Left hindlimb (tissue), 1 donor: ENCODE data around the gene ARL3.
"Not testable (repeated sequence)": the region's sequence is repeated elsewhere in the genome, so short reads cannot be mapped to it uniquely, and the experiment has no call there.

Experiments used
- DNase-seq: peaks from one replicate; pipeline ENCODE4 v3.0.0-alpha.2; 2018

ARL3 gene, protein sequence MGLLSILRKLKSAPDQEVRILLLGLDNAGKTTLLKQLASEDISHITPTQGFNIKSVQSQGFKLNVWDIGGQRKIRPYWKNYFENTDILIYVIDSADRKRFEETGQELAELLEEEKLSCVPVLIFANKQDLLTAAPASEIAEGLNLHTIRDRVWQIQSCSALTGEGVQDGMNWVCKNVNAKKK

GRCh38 chr10:102713814-102714620 lies at the start of gene ARL3:
Gene ARL3, minus strand, starts transcription at chr10:102714397. Its CDS starts 122 bp downstream, at chr10:102714275.
- peak; percentile 99 for DNase-seq

DNA sequence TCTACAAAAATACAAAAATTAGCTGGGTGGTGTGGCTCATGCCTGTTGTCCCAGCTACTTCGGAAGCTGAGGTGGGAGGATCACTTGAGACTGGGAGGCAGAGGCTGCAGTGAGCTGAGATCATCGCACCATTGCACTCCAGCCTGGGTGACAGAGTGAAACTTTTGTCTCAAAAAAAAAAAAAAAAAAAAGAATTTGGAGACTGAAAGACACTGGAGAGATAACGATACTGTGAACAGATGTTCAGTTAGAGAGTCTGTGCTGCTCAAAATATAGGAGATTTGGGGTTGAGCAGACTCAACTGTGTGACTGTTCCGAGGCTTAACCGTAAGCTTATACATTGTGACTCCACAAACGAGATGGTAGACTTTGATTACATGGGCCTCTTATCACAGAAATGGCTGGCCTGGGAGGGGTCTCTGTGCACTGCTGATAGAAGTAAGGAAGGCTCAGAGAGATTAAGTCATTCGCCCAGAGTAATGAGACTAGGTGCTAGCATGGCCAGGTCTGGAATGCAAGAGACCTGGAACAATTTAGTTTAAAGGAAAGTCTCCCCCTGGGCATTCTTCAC lies 48.9 kb upstream of the ARL3 start:
- DNase-seq: no peak

DNA sequence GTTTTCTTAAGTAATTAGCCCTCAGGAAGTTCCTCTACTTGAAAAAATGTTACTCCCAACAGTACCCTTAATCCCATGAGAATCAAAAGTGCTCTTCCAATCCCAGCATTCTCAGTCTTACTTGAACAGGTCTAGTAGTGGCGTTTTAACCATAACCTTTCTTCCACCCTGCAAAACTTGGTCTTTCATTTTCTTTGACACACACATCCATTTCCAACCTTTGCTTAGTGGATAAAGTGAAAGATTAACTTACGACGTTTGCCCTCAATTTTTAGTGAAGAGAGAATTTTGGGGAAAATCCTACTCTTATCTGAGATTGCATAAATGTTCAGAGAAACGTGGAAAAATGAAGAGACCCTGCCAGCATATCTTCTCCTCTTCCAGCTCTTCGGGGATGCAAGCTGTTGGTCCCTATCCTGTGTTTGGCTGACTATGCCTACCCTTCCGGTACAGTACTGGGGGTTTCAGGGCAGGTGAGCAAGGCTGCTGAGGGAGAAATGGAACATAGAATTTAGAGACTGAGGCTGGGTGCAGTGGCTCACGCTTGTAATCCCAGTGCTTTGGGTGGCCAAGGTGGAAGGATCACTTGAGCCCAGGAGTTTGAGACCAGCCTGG lies 48.3 kb upstream of the ARL3 start:
- DNase-seq: no peak

DNA sequence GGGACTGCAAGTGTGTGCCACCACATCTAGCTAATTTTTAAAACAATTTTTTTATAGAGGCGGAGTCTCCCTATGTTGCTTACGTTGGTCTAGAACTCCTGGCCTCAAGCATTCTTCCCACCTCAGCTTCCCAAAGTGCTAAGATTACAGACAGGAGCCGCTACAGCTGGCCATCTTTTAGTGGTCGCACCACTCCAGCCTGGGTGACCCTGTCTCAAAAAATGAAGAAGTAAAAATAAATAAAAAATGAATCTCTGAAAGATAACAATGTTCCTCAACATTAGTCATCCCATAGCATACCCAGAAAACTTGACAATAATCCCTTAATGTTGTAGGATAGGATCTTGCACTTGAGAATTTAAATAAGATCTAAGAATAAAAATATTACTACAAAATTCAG lies 47.8 kb upstream of the ARL3 start:
- no peak for DNase-seq

- no peak for DNase-seq
These were observed 45.5 kb upstream of the ARL3 start for GRCh38 chr10:102759497-102760210.

- DNase-seq: not testable (repeated sequence)
These were observed 44.7 kb upstream of the ARL3 start for GRCh38 chr10:102758933-102759262.

- no peak for DNase-seq
These were observed 44.2 kb upstream of the ARL3 start for GRCh38 chr10:102758240-102758932.

GRCh38 chr10:102757323-102757722 lies 43.1 kb upstream of the ARL3 start:
- DNase-seq: no peak

DNA sequence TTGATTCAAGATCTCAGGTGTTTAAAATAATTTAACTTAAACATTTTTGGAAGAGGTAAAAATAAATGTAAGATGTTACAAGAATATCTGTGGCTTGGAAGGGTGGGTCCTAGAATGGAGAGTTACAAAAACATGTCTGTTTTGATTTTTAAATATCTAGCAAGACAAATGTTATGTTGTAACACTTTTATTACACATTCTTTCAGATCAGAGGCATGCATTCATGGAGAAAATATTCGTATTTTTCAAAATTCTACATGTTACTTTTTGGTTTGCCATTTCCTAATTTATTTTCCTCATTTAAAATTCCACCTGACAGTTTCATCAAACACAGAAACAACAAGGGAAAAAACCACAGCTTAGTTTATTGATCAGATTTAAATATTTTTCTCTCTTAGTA lies 39.5 kb upstream of the ARL3 start:
- DNase-seq: no peak

- DNase-seq: peak; percentile 53
These were observed 38.9 kb upstream of the ARL3 start for GRCh38 chr10:102752934-102753664.

DNA sequence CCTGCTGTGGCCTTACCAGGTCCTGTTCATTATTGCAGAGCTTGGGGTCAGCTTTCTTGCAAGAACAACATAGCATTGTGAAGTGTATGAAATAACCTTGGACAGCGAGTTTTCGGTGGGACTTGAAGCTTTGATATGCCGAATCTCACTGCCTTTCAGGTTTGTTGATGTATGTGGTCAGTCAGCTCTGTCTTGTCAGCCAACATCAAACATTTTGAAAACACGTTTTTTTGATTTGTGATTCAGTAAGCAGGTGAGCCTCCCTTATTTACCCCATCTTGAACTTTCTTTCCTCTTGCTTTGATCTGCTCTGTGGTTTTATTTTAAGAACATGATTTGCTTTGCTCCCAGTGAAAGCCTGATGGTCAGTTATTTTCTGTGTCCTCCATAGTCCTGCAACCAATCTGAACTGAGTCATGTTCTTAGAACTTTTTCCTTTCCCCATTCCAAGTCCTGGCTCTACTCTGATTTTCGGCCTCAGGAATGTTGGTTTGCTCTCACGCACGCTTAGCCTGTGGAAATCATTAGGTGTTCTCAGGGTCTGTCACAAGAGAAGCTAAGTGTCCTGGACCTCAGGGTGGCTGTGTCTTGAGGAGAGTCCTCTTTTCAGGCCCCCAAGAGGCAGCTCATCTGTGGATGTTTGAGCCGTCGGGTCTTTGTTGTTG lies 38.2 kb upstream of the ARL3 start:
- no peak for DNase-seq

DNA sequence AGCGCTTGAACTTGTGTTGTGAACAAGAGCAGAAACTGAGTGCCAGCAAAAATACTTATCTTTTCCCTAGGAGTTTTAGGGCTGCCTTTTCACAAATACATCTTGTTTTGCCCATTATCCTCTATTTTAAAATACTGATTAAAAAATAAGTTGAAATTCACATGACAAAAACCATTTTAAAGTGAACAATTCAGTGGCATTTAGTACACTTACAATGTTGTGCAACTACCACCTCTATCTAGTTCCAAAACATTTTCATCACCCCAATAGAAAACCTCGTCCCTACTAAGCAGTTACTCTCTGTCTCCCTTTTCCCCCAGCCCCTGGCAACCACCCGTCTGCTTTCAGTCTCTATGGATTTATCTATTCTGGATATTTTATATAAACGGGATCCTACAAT lies 31.0 kb upstream of the ARL3 start:
- no peak for DNase-seq

DNA sequence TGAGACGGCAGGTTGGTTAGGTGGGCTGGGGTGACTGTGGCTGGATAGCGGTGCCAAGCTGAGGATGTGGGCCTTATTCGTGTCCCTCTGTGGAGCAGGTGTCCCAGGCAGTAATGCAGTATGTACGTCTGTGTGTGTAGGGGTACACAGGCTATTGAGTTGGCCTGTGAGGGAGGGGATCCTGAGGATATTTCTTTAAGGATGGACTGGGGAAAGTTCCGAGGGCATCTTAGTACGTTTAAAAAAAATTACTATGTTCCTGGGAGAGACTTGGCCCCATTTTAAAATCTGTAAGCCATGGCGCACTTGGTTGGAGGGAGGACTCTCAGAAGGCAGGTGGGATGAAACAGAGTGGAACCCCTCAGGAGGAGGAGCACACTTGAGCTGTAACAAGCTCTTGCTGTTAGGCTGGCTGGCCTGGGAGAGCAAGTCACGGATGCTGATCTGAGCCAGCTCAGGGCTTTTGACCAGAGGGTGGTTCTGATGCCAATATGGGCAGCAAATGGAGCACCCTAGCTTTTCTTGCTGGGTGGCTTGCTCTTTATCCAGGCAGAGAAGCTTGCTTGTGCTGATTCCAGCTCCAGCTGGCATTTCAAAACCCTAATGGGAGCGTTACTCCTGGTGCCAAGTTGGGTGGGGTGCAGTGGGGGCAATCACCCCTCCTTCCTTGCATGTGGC lies 30.3 kb upstream of the ARL3 start:
- DNase-seq: peak; percentile 48

DNA sequence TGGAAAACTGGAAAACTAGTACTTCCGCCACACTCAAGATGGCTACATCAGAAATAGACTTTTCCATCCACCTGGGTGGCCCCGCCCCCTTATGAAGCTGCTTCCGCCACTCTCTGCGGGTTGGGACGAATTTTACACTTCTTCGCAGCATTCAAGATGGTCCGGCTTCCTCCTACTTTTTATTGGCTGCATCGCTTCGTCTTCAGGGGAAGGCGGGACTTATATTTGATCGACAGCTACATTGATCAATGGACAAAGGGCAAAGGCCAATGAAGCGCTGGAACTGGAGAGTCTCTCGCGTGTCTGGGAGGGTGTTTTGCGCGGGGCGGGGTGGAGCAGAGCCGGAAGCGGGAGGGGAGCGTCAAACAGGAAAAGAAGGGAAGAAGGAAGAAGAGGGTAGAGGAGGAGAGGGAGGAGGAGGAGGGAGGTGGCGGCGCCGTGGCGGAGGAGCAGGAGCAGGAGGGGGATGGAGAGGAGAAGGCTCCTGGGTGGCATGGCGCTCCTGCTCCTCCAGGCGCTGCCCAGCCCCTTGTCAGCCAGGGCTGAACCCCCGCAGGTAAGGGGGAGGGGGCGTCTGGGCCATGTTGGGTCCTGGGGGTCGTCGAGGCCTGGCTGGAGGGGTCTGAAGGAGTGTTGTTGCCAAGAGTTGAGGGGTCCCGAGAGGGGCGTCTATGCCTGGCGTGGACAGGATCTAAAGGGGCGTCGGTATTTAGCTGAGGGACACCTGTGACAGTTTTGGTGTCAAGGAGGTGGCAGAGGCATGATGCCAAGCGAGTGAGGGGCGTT lies 29.6 kb upstream of the ARL3 start, which contains the start of gene WBP1L:
Gene WBP1L, plus strand, starts transcription at position 361 of the 786 bp plus-strand sequence. Its CDS starts 106 bp downstream, at position 467.
- peak; percentile 98 for DNase-seq

DNA sequence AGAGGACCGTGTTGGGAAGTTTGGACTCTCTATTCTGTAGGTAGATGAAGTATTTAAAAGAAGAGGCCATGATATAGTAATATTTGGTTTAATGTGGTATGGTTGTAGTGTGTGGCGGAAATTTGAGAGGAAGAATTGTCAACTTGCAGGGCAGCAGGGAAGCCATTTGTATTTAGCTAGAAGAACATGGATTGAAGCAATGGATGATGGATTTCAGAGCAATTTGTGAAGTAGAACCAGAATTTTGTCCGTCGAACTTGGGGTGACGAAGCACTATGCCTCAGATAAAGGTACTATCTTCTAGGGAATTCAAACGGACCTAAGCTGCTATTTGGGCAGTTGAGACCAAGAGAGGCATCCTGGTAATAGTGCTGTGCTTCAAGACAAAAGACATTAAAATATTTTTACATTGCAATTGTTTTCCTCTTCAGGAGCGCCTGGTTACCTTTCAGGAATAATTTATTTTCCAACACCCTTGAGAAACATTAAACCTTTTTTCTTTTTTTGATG lies 28.9 kb upstream of the ARL3 start:
- DNase-seq: no peak

GRCh38 chr10:102742313-102742712 lies 28.1 kb upstream of the ARL3 start:
- not testable (repeated sequence) for DNase-seq

GRCh38 chr10:102741726-102742237 lies 27.6 kb upstream of the ARL3 start:
- DNase-seq: no peak

- DNase-seq: no peak
These were observed 26.0 kb upstream of the ARL3 start for GRCh38 chr10:102740229-102740628.

DNA sequence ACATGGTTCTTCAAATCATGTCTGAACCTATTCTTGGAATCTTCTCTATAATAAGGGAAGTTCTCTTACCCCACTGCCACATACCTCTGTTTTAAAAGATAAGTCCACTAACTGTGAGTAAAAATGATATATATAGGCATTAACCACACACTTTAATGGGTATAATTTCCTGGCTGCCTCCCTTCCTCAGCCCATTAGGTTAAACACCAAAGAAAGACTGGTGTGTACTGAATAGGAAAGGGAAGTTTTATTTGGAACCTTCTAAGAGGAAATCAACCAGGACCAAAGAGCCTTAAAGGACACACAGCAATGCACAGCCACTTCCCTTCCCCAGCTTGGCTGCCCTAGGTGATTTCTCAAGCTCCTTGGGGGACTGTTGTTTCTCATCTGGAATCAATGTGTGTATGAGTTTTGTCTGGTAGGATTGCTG lies 24.5 kb upstream of the ARL3 start:
- DNase-seq: no peak
